NCI-H2227 (cell line): ENCODE measurements around the gene PTPRQ.

Experiments
- DNase-seq: peaks from one replicate; lab custom pipeline; 2025; ENCODE audit not compliant: unreplicated experiment; lab: John Stamatoyannopoulos, UW

PTPRQ gene

GRCh38 chr12:80717856-80718255, 273.8 kb downstream of the PTPRQ start:
- DNase-seq = no peak

GRCh38 chr12:80720516-80720915, 276.5 kb downstream of the PTPRQ start:
- DNase-seq = no peak

- no peak for DNase-seq
Observed at GRCh38 chr12:80721326-80721725, 277.3 kb downstream of the PTPRQ start.
